ENCODE measurements around the gene MCEE. TPM values are rescaled to one million over a fixed set of nuclear protein-coding genes. Genes with fewer than 3 reads are reported as not detected.
"Not testable (repeated sequence)": the region's sequence is repeated elsewhere in the genome, so short reads cannot be mapped to it uniquely, and the experiment has no call there.

Gene MCEE
- 6.1 TPM for polyA plus RNA-seq (2012; ENCODE audit: insufficient read depth, insufficient read length, low read depth)

DNA sequence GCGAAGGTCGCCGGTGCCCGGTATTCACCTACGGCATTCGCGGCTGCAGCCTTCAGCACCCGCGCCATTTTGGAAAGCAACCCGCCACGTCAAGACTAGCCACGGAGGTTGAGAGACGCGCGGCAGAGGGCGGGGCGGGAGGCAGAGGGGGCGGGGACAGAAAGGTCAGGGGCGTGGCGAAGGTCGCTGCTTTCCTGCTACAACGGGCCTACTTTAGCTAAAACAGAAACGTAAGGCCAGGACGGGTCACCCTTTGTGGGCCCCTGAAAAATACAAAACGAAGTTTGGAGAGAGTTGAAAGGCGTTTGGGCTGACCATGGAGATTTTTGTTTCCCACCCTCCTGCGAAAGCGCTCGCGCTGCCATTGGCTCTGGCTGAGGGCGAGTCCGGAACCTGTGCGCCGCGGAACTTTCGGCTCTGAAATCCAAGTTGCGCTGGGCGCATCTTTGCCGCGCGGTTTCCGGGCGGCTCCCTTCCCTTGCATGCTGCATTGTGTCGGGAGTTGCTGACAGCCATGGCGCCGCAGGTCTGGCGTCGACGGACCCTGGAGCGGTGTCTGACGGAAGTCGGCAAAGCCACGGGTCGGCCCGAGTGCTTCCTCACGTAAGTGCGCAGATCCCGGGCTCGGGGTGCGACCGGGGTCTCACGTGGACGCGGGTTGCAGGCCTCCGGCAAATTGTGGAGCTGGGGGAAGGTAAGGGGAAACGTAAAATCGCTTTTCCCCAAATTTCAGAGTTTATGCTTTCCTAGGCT, at the start of gene MCEE, which contains the start of gene MPHOSPH10:
TSS of gene MCEE (minus strand) at position 78 of the 753 bp plus-strand sequence. CDS start at position 68, 10 bp downstream.
TSS of gene MPHOSPH10 (plus strand) at position 483 of the 753 bp plus-strand sequence. CDS start at position 515, 32 bp downstream.
- DNase-seq: peak; percentile 82
- TF ChIP-seq, protein P1, sequence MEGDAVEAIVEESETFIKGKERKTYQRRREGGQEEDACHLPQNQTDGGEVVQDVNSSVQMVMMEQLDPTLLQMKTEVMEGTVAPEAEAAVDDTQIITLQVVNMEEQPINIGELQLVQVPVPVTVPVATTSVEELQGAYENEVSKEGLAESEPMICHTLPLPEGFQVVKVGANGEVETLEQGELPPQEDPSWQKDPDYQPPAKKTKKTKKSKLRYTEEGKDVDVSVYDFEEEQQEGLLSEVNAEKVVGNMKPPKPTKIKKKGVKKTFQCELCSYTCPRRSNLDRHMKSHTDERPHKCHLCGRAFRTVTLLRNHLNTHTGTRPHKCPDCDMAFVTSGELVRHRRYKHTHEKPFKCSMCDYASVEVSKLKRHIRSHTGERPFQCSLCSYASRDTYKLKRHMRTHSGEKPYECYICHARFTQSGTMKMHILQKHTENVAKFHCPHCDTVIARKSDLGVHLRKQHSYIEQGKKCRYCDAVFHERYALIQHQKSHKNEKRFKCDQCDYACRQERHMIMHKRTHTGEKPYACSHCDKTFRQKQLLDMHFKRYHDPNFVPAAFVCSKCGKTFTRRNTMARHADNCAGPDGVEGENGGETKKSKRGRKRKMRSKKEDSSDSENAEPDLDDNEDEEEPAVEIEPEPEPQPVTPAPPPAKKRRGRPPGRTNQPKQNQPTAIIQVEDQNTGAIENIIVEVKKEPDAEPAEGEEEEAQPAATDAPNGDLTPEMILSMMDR (IDR thresholded peaks at IDR 0.05; ENCODE audit: low read depth, low read length): no peak

GRCh38 chr2:71178836-71179235, 48.8 kb upstream of the MCEE start:
- H3K27me3 ChIP-seq; H3K9me3 ChIP-seq; H3K36me3 ChIP-seq; DNase-seq; H3K4me1 ChIP-seq; H3K4me3 ChIP-seq (ENCODE audit: low read depth, low read length): not testable (repeated sequence)

More for the DNA sequence above, at the start of gene MCEE, which contains the start of gene MPHOSPH10:
- H3K4me1 ChIP-seq: no peaks in the 10 kb centered on the region
- H3K27me3 ChIP-seq: no peaks in the 10 kb centered on the region
- no peaks in the 10 kb centered on the region for H3K9me3 ChIP-seq
- peak within 1 kb of the TSS; percentile 74 for H3K4me3 ChIP-seq (ENCODE audit: low read depth, low read length)
- H3K36me3 ChIP-seq: peaks cover 6% of the 10 kb centered on the region; the same call in 1 of the 2 replicates

DNA sequence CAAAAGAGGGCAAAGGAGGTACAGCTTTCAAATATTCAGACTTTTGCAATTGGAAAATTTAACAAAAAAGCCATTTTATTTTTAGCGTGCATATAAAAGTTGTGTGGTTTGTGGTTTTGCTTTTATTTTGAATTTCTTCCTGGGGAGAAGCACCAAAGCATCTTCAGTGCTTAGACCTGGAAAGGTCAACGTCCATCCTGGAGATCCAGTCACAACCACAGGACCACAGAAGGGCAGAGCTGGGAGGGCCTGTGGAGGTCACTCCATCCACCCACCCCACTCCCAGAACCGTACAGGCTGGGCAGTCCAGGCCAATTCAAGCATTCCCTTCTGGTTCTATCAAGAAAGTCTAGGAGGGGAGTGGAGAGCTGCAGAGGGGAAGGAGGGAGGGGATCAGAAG, 44.2 kb upstream of the MCEE start:
- TF ChIP-seq, protein P1 (IDR thresholded peaks at IDR 0.05; ENCODE audit: low read depth, low read length): no peak
- H3K27me3 ChIP-seq: no peaks in the 10 kb centered on the region
- no peaks in the 10 kb centered on the region for H3K4me1 ChIP-seq
- H3K9me3 ChIP-seq: no peaks in the 10 kb centered on the region
- H3K4me3 ChIP-seq (ENCODE audit: low read depth, low read length): no peak overlapping the region
- no peak for DNase-seq
- no peaks in the 10 kb centered on the region for H3K36me3 ChIP-seq

DNA sequence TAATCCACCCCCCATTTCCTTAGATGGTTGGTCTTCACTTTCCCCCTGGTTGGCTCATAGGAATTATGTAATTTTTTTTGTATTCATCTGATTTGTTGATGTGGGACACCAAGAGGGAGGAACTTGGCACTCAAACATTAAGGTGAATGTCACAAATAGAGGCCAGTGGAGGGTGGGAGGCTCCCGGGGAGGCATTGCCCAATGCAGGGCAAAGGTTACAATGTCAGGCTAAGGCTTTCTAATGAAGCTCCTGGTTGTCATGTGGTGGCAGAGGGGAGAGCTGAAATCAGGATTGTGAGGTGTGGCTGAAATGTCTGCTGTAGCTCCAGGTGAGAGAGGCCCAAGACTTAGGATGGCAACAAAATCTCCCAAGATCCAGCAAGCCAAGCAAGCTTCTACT, 43.1 kb upstream of the MCEE start:
- Histone ChIP-seq H3K4me3 (ENCODE audit: low read depth, low read length) (no peak overlapping the region), H3K36me3 (no peaks in the 10 kb centered on the region), H3K9me3 (no peaks in the 10 kb centered on the region), H3K4me1 (no peaks in the 10 kb centered on the region), H3K27me3 (no peaks in the 10 kb centered on the region)
- TF ChIP-seq, protein P1 (IDR thresholded peaks at IDR 0.05; ENCODE audit: low read depth, low read length): no peak
- DNase-seq: no peak

DNA sequence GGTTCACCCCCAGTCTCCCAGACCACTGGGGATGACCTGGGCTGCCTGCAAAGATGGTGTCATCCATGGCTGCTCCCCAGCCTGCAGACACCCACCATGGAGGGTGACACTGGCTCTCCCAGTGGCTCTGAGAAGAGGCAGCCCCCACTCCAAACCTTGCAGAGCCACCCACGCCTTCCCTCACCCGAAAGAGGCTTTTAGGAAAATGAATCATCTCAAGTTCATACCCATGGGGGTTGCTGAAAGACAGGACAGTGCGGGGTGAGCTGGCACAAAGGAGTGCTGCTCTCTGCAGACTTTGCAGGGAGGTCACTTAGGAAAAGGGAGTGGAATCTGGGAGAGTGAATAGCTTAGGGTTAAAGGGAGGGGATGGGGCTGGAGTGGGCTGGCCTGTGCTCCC, 36.8 kb upstream of the MCEE start:
- H3K4me1 ChIP-seq: no peaks in the 10 kb centered on the region
- no peaks in the 10 kb centered on the region for H3K9me3 ChIP-seq
- no peak for DNase-seq
- TF ChIP-seq, protein P1 (IDR thresholded peaks at IDR 0.05; ENCODE audit: low read depth, low read length): no peak
- no peaks in the 10 kb centered on the region for H3K36me3 ChIP-seq
- no peak overlapping the region for H3K4me3 ChIP-seq (ENCODE audit: low read depth, low read length)
- H3K27me3 ChIP-seq: no peaks in the 10 kb centered on the region

GRCh38 chr2:71157124-71157793, 27.2 kb upstream of the MCEE start:
- Histone ChIP-seq H3K9me3 (no peaks in the 10 kb centered on the region), H3K27me3 (no peaks in the 10 kb centered on the region), H3K4me3 (ENCODE audit: low read depth, low read length) (peak overlapping the region; percentile 26), H3K4me1 (no peaks in the 10 kb centered on the region), H3K36me3 (no peaks in the 10 kb centered on the region)
- TF ChIP-seq, protein P1 (IDR thresholded peaks at IDR 0.05; ENCODE audit: low read depth, low read length): peak; percentile 61
- peak; percentile 66 for DNase-seq
